ENCODE data around the gene SPACA5.

SPACA5 gene

GRCh38 chrX:48045410-48046311, 38.9 kb downstream of the SPACA5 start:
- no peaks in the 10 kb centered on the region for H3K27me3 ChIP-seq (ENCODE audit: control insufficient read depth, insufficient read depth, low read length, poor library complexity, severe bottlenecking)
- no peak overlapping the region for H3K4me3 ChIP-seq (ENCODE audit: insufficient read depth, low read depth, low read length)
- no peak overlapping the region for H3K27ac ChIP-seq (ENCODE audit: insufficient read depth, low read depth, low read length, poor library complexity, severe bottlenecking)
- 78 to 86% methylated on average over 8 of the region's 8 CpGs for WGBS, 2 experiments
- no peaks in the 10 kb centered on the region for H3K4me1 ChIP-seq (ENCODE audit: control insufficient read depth, insufficient read depth, low read length)
- H3K36me3 ChIP-seq (ENCODE audit: control insufficient read depth, insufficient read depth, low read length) = no peaks in the 10 kb centered on the region
- H3K9me3 ChIP-seq (ENCODE audit: control insufficient read depth, low read length) = no peaks in the 10 kb centered on the region

DNA sequence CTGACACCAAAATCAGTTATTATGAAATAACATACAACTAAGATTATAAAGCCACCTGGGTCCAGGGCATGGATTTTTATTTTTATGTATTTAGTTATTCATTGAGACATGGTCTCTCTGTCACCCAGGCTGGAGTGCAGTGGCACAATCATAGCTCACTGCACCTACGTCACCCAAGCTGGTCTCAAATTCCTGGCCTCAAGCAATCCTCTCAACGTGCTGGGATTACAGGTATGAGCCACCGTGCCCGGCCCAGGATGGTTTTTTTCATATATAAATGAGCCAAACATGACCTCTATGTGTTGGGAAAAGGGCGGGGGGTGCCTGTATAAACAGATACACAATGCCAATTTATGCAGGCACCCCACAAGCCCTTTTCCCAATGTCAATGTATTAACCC, 40.1 kb downstream of the SPACA5 start:
- Histone ChIP-seq H3K9me3 (ENCODE audit: control insufficient read depth, low read length) (no peaks in the 10 kb centered on the region), H3K36me3 (ENCODE audit: control insufficient read depth, insufficient read depth, low read length) (no peaks in the 10 kb centered on the region), H3K27ac (ENCODE audit: insufficient read depth, low read depth, low read length, poor library complexity, severe bottlenecking) (no peak overlapping the region), H3K27me3 (ENCODE audit: control insufficient read depth, insufficient read depth, low read length, poor library complexity, severe bottlenecking) (no peaks in the 10 kb centered on the region), H3K4me1 (ENCODE audit: control insufficient read depth, insufficient read depth, low read length) (no peaks in the 10 kb centered on the region), H3K4me3 (ENCODE audit: insufficient read depth, low read depth, low read length) (no peak overlapping the region)
- WGBS, 2 experiments = 89 to 95% methylated on average over 4 to 5 of the region's 5 CpGs

- Histone ChIP-seq H3K9me3 (ENCODE audit: control insufficient read depth, low read length) (no peaks in the 10 kb centered on the region), H3K4me1 (ENCODE audit: control insufficient read depth, insufficient read depth, low read length) (no peaks in the 10 kb centered on the region), H3K27me3 (ENCODE audit: control insufficient read depth, insufficient read depth, low read length, poor library complexity, severe bottlenecking) (no peaks in the 10 kb centered on the region), H3K4me3 (ENCODE audit: insufficient read depth, low read depth, low read length) (no peak overlapping the region), H3K27ac (ENCODE audit: insufficient read depth, low read depth, low read length, poor library complexity, severe bottlenecking) (no peak overlapping the region), H3K36me3 (ENCODE audit: control insufficient read depth, insufficient read depth, low read length) (no peaks in the 10 kb centered on the region)
- WGBS, 2 experiments = no CpG with 5 or more reads among the region's 2 CpGs
Observed at GRCh38 chrX:48058621-48059295, 52.0 kb downstream of the SPACA5 start.

DNA sequence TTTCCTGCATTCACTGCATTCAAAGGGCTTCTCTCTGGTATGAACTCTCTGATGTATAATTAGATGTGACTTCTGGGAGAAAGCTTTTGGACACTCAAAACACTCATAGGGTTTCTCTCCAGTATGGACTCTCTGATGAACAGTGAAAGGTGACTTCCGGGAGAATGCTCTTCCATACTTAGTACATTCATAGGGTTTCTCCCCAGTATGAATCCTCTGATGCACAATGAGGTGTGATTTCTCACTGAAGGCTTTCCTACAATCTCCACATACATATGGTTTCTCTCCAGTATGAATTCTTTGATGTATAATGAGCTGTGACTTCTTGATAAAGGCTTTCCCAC, 52.5 kb downstream of the SPACA5 start:
- WGBS, 2 experiments = 94% methylated on average over 1 of the region's 1 CpG; no CpG with 5 or more reads in 1 of the 2 experiments
- no peak overlapping the region for H3K4me3 ChIP-seq (ENCODE audit: insufficient read depth, low read depth, low read length)
- no peaks in the 10 kb centered on the region for H3K36me3 ChIP-seq (ENCODE audit: control insufficient read depth, insufficient read depth, low read length)
- H3K27me3 ChIP-seq (ENCODE audit: control insufficient read depth, insufficient read depth, low read length, poor library complexity, severe bottlenecking) = no peaks in the 10 kb centered on the region
- no peak overlapping the region for H3K27ac ChIP-seq (ENCODE audit: insufficient read depth, low read depth, low read length, poor library complexity, severe bottlenecking)
- H3K9me3 ChIP-seq (ENCODE audit: control insufficient read depth, low read length) = no peaks in the 10 kb centered on the region
- no peaks in the 10 kb centered on the region for H3K4me1 ChIP-seq (ENCODE audit: control insufficient read depth, insufficient read depth, low read length)

Data from ectodermal cell (in vitro differentiated cells).